GM18526 (cell line): Measurements from ENCODE around the gene MTFR2.

Experiments
- POLR2A ChIP-seq: IDR thresholded peaks from 3 replicates; pipeline ENCODE4 v1.6.1; 2011; ENCODE audit not compliant: insufficient read length; ENCODE audit errors: extremely low read depth

Gene MTFR2

GRCh38 chr6:136252441-136252840, 2.3 kb upstream of the MTFR2 start:
- no peak for TF ChIP-seq POLR2A

- no peak for TF ChIP-seq POLR2A
These were observed 1.3 kb upstream of the MTFR2 start for GRCh38 chr6:136251394-136251793.

DNA sequence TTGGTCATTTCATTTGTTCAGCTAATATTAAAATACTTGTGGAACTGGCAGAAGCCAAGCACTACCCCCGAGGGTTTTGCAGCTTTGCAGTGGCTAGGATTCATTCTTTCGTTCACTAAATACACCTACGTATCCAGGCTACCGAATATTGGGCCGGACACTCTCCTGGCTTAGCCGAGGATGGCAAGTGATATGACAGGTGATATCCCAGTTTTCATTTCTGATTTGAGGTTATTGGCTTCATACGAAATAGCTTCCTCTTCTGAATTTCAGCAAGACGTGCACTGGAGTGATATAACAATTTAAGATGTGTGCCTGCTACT, 536 bp upstream of the MTFR2 start:
- no peak for TF ChIP-seq POLR2A

DNA sequence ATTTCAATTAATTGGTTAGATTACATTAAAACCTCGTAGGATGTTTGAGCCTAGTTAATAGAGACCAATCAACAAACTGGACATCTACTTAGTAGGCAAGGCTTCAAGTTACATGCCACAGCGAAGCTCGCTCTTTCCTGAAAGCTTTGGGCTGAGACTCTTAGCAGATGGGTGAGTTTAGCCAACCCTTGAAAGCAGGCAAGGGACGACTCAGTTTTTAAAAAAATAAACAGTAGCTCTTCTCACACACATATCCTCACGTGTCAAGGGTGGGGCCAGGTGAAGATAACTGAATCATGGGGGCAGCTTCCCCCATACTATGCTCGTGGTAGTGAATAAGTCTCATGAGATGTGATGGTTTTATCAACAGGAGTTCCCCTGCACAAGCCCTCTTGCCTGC, 775 bp downstream of the MTFR2 start:
- TF ChIP-seq POLR2A = no peak

- TF ChIP-seq POLR2A = no peak
These were observed 6.0 kb downstream of the MTFR2 start for GRCh38 chr6:136244061-136244616.

DNA sequence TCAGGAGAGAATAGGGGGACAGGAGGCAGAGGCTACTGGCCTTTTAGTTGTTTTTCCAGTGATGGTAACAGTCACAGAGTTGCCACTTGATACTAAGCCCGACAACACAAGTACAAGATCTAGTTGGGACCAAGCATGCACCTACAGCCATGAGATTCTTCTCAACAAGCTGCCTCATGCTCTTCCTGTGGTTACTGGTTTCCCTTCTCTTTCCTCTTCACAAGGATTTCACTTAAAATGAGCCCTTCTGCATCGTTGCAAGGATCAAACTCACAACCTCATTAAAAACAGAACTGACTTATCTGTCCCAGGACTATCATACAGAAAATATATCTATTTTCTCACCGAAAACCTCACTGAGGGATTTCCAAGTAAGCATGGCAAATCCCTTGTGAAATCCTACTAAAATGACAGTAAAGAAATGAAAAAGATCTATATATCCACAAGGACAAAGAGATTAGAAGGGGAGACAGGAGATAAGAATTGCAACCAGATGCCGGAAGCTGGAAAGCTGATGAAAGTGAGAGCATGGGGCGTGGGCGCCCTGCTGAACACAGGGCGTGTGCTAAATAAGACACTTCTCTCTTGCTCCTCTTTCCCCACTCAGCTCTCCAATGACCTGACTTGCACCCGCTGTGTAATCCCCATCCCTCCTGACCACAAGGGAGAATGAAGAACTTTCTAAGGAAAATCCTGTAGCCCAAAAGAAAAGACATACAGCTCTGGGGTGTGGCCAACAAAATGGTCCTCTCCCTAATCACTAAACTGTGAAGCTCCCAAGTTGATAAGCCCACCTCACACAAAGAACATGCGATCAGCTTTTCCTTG, 13.4 kb downstream of the MTFR2 start:
- TF ChIP-seq POLR2A = no peak

- no peak for TF ChIP-seq POLR2A
These were observed 14.9 kb downstream of the MTFR2 start for GRCh38 chr6:136235233-136235564.

DNA sequence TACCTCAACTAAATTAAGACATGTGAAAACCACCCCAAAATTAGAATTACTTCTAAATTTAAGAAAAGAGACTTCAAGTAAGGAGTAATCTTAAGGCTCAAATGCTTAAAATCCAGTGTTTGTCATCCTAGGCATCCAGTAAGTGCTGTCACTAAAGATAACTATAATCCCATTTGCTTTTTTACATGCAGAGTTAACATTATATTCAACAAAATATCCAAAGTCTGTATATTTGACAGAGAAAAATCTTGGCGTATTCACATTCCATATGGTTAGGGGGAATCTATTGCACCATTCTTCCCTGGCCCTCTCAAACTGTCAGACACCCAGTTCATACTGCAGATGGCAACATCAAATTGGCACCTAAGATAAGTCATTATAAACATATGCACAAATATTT, 17.4 kb downstream of the MTFR2 start:
- no peak for TF ChIP-seq POLR2A

DNA sequence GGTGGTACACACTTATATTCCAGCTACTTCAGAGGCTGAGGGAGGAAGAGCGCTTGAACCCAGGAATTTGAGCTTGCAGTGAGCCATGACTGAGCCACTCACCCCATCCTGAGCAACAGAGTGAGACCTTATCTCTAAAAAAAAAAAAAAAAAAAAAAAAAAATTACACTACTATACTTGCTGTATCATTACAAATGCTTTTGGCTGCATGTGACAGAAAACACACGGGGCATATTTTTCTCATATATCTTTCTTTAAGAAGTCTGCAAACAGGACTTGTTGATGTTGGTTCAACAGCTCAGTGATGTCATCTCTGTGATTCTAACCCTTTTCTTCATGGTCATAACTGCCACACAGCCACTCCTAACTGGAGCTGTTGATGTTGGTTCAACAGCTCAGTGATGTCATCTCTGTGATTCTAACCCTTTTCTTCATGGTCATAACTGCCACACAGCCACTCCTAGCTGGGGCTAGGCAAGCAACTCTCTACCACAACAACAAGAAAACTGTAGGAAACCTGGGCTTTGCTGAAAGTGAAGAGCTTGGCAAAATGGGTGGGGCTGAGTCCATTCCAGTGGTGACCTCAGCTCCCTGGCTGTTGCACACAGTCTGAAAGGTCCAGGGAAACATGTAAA, 19.8 kb downstream of the MTFR2 start:
- TF ChIP-seq POLR2A = no peak

GRCh38 chr6:136228814-136229213, 21.3 kb downstream of the MTFR2 start:
- no peak for TF ChIP-seq POLR2A

- TF ChIP-seq POLR2A = no peak
These were observed 23.3 kb downstream of the MTFR2 start for GRCh38 chr6:136226674-136227377.

GRCh38 chr6:136226027-136226673, 24.0 kb downstream of the MTFR2 start:
- TF ChIP-seq POLR2A = no peak

- TF ChIP-seq POLR2A = no peak
These were observed 24.6 kb downstream of the MTFR2 start for GRCh38 chr6:136225496-136225895.

- TF ChIP-seq POLR2A = no peak
These were observed 33.4 kb downstream of the MTFR2 start for GRCh38 chr6:136216503-136217401.

GRCh38 chr6:136213853-136214252, 36.3 kb downstream of the MTFR2 start:
- TF ChIP-seq POLR2A = no peak
